ENCODE data around the gene NDRG4.

Gene NDRG4

DNA sequence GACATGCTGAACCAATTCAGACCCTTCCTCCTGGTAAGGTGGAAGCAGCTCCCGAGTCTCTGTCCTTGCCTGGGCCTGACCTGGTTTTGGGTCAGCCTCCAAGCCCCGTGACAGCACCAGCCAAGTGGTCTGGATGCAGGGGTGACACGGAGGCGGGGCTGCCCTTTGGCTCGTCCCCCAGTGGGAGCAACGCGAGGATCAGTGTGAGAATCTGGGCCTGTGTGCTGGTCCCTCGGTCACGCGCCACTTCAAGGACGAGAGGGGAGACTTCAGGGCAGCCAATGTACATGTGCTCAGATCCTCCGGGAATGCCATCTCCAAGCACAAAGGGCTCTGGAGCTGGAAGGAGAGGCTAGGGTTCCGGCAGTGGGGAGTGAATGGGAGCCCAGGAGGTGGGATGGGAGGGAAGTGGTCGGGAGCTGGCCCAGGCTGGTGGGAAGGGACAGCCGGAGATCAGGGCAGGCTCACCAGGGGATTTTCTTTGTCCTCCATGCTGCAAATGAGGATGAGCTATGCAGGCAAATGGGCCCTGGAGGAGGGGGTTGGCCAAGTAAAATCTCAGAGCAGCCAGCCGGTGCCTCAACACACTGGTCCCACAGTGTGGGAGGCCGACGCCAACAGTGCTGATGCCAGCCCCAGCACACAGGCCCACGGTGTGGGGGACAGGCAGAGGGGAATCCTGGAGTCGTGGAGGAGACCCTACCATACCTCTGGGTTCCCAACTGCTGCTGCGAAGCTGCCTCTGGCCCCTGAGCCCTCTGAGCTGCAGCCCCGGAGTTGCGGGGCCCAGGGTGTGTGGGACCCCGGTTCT lies 4.2 kb upstream of the NDRG4 start:
- DNase-seq (ENCODE audit: low spot score) = no peak

DNA sequence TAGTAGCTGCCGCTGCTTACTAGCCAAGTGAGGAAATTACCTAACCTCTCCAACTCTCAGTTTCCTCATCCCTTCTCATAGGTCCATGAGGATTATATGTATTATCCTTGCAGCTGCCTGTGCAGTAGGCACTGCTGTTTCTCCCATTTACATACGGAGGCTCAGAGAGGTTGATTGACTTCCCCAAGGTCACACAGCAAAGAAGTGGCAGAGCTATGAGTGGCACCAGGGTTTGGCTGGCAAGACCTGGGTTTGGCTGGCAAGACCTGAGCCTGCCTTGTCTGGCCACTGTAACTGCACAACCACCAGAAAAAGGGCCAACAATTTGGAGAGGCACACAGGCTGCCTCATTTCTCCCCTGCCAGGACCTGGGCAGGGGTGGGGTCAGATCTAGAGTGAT lies 2.5 kb upstream of the NDRG4 start:
- DNase-seq (ENCODE audit: low spot score) = no peak

DNA sequence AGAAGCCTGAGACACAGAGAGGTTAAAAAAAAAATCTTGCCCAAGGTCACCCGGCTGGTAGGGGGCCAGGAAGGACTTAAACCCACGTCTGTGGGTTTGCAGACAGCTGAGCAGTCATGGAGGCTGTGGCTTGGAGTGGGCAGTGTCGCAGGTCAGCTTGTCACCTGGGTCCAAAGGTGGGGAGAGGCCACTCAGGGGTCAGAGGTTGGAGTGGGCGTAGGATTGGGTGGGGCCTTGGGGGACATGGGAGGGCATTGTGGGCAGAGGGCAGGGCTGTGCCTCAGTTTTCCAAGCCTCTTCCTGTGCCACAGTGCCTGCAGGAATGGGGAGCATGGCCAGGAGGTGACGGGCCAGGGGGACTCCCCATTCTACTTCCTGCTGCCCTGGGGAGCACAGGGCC lies 2.0 kb upstream of the NDRG4 start:
- no peak for DNase-seq (ENCODE audit: low spot score)

DNA sequence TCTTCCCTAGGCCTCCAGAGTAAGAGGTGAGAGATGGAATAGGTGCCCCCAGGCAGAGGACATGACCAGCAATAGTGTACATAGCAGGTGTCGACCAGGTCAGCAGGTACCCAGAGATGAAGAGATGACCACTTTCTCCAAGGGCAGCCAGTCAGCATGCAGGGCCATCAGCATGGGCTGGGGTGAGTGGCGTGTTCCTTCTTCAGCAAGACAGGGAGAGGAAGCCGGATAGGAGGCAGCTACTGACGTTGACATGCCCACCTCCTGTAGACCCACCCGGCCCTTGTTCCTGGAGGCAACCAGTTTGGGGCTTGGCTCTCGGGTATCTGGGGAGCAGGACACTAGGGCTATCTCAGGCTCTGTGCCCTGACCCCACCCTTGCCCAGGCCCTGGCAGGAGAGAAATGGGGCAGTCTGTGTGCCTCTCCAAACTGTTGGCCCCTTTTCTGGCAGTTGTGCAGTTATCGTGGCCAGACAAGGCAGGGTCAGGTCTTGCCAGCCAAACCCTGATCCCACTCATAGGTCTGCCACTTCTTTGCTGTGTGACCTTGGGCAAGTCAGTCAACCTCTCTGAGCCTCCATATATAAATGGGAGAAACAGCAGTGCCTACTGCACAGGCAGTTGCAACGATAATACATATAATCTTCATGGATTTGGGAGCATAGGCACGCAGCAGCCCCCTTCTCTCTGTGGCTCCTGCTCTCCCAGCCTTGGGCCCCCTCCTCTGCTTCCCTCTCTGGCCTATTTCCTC lies 1.4 kb upstream of the NDRG4 start:
- DNase-seq (ENCODE audit: low spot score) = no peak

DNA sequence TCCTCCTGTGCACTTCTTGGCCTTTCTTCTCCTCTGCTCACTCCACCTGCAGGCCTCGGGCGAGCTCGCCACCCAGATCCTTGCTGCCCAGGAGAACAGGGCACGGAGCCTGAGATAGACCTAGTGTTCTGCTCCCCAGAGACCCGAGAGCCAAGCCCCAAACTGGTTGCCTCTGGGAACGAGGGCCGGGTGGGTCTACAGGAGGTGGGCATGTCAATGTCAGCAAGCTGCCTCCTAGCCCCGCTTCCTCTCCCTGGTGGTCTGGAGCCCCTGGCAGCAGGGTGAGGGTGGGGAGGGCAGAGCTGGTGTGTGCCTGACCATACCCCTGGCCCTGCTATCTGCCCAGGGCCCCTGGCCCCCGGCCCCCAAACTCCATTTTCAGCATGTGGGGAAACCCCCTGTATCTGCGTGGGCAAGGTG lies 841 bp upstream of the NDRG4 start:
- DNase-seq (ENCODE audit: low spot score) = no peak

DNA sequence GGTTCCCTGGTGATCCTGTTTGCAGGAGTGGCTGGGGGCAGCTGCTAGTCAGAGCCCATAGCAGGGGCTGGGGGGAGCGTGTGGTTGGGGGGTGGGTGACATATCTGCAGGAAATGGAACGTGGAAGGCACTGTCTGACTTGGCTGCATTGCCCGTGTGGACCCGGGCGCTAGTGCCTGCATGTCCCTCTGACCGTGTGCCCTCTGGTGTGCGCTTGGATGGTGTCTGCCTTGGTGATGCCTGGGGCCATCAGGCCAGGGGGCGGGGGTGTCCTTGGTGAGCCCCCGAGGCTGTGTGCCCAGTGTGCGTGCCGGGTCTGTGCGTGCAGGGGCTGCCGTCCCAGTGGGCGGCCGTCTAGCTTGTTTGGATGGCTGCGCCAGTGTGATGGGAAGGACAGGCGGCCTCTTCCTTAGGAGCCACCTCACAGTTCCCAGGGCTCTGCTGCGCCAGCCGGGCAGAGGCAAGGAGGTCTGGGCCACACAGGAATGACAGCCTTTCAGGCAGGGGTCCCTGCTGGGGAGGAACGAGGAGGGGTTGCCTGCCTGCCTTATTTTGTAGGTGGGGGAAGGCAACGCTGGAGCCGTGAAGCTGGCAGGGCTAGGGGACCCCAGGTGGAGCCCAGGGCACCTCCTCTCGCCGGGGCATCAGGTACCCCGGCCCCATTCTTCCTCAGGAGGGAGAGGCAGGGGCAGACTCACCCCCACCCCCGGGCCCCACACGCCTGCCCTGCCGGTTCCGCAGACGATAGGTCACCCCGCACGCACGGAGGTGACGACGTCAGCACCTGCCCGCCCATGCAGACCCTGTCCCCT lies 693 bp downstream of the NDRG4 start:
- DNase-seq (ENCODE audit: low spot score) = no peak

DNA sequence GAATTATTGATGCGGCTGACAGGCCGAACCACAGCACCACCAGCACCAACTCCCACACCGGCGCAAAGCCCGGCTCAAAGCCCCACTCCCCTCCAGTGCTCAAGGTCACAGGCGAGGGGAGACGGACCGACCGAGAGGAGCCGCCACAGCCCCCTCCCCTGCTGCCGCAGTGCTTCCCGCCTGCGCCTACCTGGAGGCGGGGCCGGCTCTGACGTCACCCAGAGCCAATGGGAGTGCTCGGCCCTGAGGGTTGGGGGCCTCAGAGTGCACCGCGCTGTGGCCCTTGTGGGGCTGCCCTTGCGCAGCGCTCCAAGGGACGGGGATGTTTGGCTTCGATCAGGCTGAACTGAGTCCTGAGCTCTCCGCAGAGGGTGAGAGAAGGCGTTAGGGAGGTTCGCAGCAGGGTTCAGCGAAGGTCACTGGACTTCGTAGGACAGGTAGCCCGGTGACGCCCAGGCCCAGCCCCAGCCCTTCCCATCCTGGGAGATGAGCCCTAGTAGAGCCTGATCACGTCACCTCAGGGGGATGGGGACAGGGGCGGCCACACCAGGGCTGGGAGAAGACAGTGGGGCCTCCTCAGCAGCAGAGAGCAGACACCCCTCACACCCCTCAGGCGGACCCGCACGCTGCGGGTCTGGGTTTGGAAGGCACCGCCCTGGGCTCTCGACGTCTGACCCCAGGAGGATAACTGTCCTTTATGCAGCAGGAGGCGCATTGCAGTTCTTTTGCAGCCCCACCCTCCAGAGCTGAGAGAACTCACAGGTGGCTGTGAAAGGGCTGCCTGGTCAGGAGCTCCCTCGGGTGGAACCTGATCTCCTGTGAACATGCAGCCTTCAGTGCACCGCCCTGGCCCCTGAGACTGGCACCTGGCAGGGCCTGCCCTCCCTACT lies 1.5 kb downstream of the NDRG4 start:
- no peak for DNase-seq (ENCODE audit: low spot score)

DNA sequence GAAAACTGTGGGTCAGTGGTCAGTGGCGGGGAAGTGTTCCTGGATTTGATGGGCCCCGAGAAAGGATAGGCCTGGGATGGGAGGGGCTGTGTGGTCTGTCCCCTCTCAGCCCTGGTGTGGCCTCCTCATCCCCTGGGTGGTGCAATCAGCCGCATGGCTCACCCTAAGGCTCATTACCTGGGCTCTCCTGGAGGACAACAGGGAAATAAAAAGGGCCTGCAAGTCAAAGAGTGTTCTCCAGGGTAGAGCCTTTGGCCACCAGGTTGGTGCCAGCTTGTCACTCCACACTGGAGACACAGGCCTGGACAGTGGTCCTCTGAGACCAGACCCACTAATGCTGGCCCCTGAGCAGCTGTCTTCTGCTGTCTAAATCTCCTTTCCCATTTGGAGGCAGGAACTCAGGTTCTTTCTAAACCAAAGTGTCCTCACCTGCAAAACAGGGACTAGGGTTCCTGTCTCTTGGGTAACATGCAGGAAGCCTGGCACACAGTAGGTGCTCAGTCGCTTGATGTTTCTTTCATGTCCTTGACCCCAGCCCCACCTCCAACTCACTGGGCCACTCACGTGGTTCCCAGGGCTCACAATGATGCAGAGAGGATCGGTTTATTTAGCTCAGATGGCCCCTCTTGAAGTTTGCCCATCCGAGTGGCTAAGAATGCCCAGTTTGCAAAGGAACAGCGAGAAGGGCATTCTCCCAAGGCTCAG lies 2.4 kb downstream of the NDRG4 start:
- no peak for DNase-seq (ENCODE audit: low spot score)

DNA sequence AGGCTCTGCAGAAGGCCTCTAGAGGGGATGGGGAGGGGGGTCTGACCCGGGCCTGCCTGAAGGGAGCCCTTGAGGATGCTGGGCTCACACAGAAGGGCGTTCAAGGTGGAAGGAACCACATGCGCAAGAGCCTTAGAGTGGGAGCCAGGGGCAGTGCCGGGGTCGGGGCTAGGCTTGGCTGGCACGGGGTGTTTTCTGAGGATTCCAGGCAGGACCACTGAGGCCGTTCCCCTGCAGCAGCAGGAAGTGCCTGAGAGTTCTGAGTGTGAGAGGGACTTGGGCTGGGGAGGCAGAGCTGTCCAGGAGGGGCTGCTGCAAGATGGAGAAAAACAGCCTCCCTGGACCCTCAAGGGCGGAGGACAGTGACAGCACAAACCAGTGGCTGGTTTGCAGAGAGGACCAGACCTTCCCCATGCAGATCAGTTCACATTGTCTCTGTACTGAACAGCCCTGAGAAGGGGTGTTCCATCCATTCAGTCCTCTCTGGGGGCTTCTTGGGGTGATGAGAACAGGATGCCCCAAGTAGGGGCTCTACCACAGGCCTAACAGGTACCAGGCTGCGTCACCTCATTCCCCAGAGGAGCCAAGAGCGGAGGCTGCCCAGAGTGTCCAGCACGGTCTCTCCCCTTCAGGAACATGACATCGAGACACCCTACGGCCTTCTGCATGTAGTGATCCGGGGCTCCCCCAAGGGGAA lies 3.4 kb downstream of the NDRG4 start:
- no peak for DNase-seq (ENCODE audit: low spot score)

DNA sequence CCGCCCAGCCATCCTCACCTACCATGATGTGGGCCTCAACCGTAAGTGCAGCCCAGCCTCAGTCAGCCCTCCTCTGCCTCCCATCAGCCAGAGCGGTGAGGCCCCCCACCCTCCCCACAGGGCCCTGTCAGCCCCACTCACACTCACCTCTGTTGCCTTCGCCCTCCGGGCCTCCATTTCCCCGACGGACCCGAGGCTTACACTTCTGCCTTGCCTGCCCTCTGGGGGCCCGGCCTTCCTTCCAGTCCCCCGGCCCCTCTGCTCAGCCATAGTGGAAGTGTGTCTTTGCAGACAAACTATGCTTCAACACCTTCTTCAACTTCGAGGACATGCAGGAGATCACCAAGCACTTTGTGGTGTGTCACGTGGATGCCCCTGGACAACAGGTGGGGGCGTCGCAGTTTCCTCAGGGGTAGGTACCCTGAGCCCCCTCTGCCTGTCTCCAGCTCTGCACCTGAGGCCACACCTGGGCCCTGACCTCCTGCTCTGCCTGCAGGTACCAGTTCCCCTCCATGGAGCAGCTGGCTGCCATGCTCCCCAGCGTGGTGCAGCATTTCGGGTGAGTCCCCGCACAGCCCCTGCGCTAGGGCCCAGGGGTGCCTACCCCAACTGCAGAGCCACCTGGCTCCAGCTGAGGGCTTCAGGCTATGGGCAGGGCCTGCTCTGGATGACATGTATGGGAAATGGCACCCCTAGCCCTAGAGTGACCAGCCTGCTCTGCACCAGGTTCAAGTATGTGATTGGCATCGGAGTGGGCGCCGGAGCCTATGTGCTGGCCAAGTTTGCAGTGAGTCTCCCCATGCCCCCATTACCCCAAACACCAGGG lies 4.1 kb downstream of the NDRG4 start:
- DNase-seq (ENCODE audit: low spot score) = no peak

DNA sequence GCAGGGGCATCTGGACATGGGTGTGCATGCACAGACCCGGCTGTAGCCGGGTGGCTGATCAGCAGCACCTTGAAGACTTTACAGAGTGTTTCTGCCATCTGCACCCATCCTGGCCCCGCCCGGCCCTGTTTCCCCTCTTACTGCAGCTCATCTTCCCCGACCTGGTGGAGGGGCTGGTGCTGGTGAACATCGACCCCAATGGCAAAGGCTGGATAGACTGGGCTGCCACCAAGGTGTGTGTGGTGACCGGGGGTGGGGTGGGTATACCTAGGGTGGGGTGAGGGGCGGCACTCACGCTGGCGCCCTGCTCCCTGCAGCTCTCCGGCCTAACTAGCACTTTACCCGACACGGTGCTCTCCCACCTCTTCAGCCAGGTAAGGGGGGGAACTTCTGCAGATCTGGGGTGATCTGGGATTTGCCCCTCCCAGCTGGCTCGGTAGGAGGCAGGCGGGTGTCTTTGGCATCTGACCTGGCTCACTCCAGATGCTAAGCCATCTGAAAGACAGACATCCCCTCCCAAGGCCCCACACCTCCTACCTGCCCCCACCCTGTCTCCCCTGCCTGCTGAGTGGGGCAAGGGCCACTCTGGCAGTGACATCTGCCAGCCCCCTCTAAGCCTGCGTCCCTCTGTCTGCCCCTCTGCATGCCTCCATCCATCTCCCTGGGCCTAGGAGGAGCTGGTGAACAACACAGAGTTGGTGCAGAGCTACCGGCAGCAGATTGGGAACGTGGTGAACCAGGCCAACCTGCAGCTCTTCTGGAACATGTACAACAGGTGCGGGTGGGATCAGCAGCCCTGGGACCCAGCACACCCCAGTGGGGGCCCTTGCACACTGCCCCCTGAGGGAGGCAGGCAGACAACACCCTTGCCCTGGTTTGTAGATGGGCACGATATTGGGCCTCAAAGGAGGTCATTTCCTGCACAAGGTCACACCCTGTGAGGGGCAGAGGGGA lies 6.6 kb downstream of the NDRG4 start:
- DNase-seq (ENCODE audit: low spot score) = no peak

DNA sequence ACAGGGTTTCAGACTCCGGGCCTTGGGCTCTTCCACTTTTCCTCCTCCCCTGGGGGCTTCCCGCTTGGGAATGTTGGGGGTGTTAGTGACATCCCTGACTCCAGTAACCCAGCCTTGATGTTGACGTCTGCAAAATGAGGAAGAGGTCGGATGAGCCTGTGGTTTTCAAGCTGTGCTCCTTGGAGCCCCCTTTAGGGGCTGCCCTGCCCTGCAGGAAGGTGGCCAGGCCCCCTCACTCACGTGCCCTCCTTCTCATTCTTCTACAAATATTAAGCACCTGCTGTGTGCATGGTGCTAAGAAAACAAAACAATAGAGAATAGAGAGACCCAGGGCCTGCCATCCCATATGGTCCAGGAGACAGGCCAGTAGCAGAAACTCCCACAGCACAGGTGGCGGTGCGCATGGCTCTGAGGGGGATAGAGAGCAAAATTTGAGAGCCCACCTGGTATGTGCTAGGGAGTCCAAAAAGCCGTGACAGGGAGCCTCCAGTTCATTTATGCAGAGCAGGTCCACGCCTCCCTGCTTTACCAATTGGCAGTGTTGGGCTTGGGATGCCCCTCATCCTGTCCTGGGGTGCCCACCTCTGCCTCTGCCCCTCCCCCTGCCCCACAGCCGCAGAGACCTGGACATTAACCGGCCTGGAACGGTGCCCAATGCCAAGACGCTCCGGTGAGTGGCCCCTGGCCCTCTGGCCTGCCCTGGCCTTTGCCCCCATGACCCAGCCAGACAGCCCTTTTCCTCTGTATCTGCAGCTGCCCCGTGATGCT lies 7.4 kb downstream of the NDRG4 start:
- no peak for DNase-seq (ENCODE audit: low spot score)

DNA sequence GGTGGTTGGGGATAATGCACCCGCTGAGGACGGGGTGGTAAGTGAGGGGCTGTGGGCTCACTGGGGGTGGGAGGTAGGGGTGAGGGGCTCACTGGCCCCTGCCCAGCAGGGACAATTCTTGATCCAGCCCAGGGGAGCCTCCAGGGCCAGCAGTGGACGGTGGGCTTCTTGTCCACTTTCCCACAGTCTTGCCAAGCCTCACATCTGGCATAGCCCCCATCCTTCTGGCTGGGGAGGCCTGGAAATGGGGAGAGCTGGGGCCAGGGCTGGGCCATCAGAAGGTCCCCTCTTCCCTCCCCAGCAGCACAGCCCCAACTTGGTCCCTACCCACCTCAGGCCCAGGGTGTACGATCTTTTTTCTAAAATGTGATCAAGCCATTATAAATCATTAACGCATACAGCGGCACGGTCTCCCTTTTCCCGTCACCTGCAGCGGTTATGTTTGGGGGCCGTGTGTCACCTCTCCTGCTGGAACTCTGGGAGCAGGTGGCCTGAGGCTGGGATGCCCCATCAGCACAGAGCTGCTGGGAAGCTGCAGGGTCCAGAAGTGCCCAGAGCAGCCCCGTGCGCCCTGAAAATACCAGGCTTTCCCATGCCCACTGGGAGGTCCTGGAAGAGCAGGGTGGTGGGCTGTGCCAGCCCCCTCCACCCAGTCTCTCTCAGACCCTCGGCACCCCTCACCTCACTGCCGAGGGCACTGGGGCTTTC lies 8.2 kb downstream of the NDRG4 start:
- no peak for DNase-seq (ENCODE audit: low spot score)

DNA sequence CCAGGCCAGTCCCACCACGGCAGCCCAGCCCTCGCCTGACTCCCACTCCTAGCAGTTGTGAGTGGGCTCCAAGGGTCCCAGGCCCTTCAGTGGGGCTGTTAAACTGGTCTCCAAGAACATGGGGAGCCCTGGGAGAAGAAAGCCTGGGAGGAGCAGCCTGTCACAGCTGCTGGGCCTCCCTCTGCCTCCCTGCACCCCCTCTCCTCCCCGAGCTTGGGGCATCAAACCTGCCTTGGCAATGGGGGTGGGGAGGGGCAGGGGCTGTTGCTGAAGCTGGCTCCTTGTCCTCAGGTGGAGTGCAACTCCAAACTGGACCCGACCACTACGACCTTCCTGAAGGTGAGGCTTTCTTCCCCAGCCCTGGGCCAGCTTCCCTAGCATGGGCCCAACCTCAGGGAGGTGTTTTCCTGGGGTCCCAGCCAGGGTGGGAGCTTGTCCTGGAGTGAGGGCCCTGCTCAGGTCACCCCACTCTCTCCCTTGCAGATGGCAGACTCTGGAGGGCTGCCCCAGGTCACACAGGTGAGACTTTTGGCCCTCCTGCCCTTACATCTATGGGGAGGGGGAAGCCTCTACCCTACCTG lies 8.8 kb downstream of the NDRG4 start:
- DNase-seq (ENCODE audit: low spot score) = no peak

DNA sequence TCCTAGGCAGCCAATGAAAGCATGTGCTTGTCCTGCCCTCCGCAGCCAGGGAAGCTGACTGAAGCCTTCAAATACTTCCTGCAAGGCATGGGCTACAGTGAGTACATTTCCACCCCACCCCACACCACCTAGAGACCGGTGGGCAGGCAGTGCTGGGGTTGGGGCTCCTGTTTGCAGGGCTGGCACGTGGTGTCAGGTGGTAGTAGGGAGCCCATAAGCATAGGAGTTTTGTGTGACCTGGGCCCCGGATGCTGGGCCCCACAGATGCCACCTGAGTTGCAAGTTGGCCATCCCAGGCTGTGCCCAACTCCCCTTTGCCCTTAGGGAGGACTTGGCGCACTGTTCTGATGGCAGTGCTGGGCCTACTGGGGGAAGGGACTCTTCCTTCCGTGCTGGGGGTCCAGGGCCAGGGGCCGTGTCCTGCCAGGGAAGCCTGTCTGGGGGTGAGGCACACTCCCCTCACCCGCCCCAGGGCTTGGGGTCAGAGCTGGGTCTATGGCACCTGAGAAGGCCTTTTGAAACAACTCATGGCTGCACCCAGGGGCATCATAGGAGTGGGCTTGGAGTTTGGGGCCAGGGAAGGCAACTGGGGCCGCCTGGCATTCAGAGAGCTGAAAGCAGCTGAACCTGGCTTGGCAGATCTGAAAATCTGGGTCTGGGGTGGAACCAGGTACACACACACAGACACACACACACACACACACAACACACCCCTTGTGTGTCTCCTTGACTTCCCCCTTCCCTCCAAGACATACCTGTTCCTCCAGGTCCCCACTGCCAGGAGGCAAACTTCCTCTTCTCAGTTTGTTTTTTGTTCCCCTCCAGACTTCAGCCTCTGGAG lies 9.5 kb downstream of the NDRG4 start:
- no peak for DNase-seq (ENCODE audit: low spot score)

Measured in hematopoietic multipotent progenitor cell treated with erythropoietin and hydrocortisone succinate and interleukin-3 and kit ligand, for 15 days (in vitro differentiated cells).